ENCODE measurements around the gene XAF1. TPM values are rescaled to one million over a fixed set of nuclear protein-coding genes. Genes with fewer than 3 reads are reported as not detected.

Gene XAF1
- total and polyA plus RNA-seq, 2 experiments from 2014 or later: not detected

GRCh38 chr17:6780001-6780400 lies 24.2 kb downstream of the XAF1 start (continued):
- TF ChIP-seq, protein P1, sequence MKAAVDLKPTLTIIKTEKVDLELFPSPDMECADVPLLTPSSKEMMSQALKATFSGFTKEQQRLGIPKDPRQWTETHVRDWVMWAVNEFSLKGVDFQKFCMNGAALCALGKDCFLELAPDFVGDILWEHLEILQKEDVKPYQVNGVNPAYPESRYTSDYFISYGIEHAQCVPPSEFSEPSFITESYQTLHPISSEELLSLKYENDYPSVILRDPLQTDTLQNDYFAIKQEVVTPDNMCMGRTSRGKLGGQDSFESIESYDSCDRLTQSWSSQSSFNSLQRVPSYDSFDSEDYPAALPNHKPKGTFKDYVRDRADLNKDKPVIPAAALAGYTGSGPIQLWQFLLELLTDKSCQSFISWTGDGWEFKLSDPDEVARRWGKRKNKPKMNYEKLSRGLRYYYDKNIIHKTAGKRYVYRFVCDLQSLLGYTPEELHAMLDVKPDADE (IDR thresholded peaks at IDR 0.05): no peak

- Histone ChIP-seq H3K9me2 (ENCODE audit: insufficient read depth) (no peaks in the 10 kb centered on the region), H3K4me2 (no peak overlapping the region), H3K27ac (ENCODE audit: low read depth) (no peak overlapping the region), H3K4me3 (no peak overlapping the region), H2AFZ (no peak overlapping the region), H3K36me3 (ENCODE audit: insufficient read depth) (no peaks in the 10 kb centered on the region), H4K20me1 (replicated peaks; ENCODE audit: insufficient read depth) (no peaks in the 10 kb centered on the region), H3K27me3 (ENCODE audit: insufficient read depth) (peaks cover 17% of the 10 kb centered on the region), H3F3A (replicated peaks; ENCODE audit: low read depth) (no peaks in the 10 kb centered on the region), H3K79me2 (replicated peaks; ENCODE audit: insufficient read depth) (no peaks in the 10 kb centered on the region), H3K4me1 (ENCODE audit: insufficient read depth) (no peaks in the 10 kb centered on the region)
- Mint-ChIP-seq H3K27me3 (ENCODE audit: insufficient read depth, low read depth, poor library complexity) (peaks cover 10% of the 10 kb centered on the region), H3K4me3 (no peak overlapping the region), H3K27ac (no peak overlapping the region), H3K4me1 (peaks cover 3% of the 10 kb centered on the region; the same call in 1 of the 3 replicates), H3K9me3 (peaks cover 4% of the 10 kb centered on the region; the same call in 1 of the 3 replicates), H3K36me3 (ENCODE audit: low read depth) (no peaks in the 10 kb centered on the region)
- ATAC-seq: no peak
- DNase-seq (ENCODE audit: low spot score): no peak
- TF ChIP-seq JUNB (IDR thresholded peaks at IDR 0.05; ENCODE audit: unreplicated experiment): no peak
Measured at GRCh38 chr17:6780886-6781285, 25.0 kb downstream of the XAF1 start.

DNA sequence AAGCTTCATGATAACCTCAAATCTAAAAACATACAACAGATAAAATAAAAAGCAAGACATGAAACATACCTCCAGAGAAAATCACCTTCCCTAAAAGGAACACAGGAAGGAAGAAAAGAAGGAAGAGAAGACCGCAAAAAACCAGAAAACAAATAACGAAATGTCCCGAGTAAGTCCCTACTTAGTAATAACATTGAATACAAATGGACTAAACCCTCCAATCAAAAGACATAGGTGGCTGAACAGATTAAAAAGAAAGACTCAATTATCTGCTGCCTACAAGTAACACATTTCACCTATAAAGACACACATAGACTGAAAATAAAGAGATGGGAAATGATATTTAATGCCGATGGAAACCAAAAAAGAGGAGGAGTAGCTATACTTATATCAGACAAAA lies 26.4 kb downstream of the XAF1 start:
- Mint-ChIP-seq H3K4me3 (no peak overlapping the region), H3K9me3 (peaks cover 4% of the 10 kb centered on the region; the same call in 1 of the 3 replicates), H3K27me3 (ENCODE audit: insufficient read depth, low read depth, poor library complexity) (no peaks in the 10 kb centered on the region), H3K4me1 (no peaks in the 10 kb centered on the region), H3K36me3 (ENCODE audit: low read depth) (no peaks in the 10 kb centered on the region), H3K27ac (no peak overlapping the region)
- Histone ChIP-seq H3K4me3 (no peak overlapping the region), H3K27me3 (ENCODE audit: insufficient read depth) (peaks cover 4% of the 10 kb centered on the region), H3K27ac (ENCODE audit: low read depth) (no peak overlapping the region), H3K36me3 (ENCODE audit: insufficient read depth) (no peaks in the 10 kb centered on the region), H3K4me1 (ENCODE audit: insufficient read depth) (no peaks in the 10 kb centered on the region), H3F3A (replicated peaks; ENCODE audit: low read depth) (no peaks in the 10 kb centered on the region), H3K79me2 (replicated peaks; ENCODE audit: insufficient read depth) (no peaks in the 10 kb centered on the region), H3K4me2 (no peak overlapping the region), H4K20me1 (replicated peaks; ENCODE audit: insufficient read depth) (no peaks in the 10 kb centered on the region), H3K9me2 (ENCODE audit: insufficient read depth) (no peaks in the 10 kb centered on the region), H2AFZ (no peak overlapping the region)
- no peak for ATAC-seq
- DNase-seq (ENCODE audit: low spot score): no peak
- TF ChIP-seq ZNF331 (CRISPR knock-in tag; IDR thresholded peaks at IDR 0.05; ENCODE audit: low read depth) (no peak), ZNF114 (CRISPR knock-in tag; IDR thresholded peaks at IDR 0.05) (no peak), JUNB (IDR thresholded peaks at IDR 0.05; ENCODE audit: unreplicated experiment) (no peak), REST (IDR thresholded peaks at IDR 0.05; ENCODE audit: unreplicated experiment) (no peak), CREB1 (CRISPR knock-in tag; IDR thresholded peaks at IDR 0.05; ENCODE audit: low read depth) (no peak), EZH2phosphoT487 (IDR thresholded peaks at IDR 0.05; ENCODE audit: unreplicated experiment) (no peak)
- TF ChIP-seq, protein P1 (IDR thresholded peaks at IDR 0.05): no peak
- TF ChIP-seq, protein P2, sequence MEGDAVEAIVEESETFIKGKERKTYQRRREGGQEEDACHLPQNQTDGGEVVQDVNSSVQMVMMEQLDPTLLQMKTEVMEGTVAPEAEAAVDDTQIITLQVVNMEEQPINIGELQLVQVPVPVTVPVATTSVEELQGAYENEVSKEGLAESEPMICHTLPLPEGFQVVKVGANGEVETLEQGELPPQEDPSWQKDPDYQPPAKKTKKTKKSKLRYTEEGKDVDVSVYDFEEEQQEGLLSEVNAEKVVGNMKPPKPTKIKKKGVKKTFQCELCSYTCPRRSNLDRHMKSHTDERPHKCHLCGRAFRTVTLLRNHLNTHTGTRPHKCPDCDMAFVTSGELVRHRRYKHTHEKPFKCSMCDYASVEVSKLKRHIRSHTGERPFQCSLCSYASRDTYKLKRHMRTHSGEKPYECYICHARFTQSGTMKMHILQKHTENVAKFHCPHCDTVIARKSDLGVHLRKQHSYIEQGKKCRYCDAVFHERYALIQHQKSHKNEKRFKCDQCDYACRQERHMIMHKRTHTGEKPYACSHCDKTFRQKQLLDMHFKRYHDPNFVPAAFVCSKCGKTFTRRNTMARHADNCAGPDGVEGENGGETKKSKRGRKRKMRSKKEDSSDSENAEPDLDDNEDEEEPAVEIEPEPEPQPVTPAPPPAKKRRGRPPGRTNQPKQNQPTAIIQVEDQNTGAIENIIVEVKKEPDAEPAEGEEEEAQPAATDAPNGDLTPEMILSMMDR (conservative IDR thresholded peaks at IDR 0.05; ENCODE audit: low read depth in 2 of 2): no peak
